NCI-H446 treated with DMSO at 0.1 percent for 48 hours (cell line): Measurements from ENCODE around the gene UBL4A.
A peak's percentile ranks its signal among the peaks of the same experiment; 100 is the strongest.
"Not testable (repeated sequence)": the region's sequence is repeated elsewhere in the genome, so short reads cannot be mapped to it uniquely, and the experiment has no call there.

Experiments
- DNase-seq: peaks from one replicate; lab custom pipeline; 2025; lab: John Stamatoyannopoulos, UW

Gene UBL4A

GRCh38 chrX:154508384-154508745 is 21.9 kb upstream of the UBL4A start:
- DNase-seq: no peak

- no peak for DNase-seq
These were observed 21.4 kb upstream of the UBL4A start for GRCh38 chrX:154507673-154508383.

- DNase-seq: no peak
These were observed 20.3 kb upstream of the UBL4A start for GRCh38 chrX:154506483-154507332.

- no peak for DNase-seq
These were observed 19.3 kb upstream of the UBL4A start for GRCh38 chrX:154505734-154506133.

- DNase-seq: no peak
These were observed 16.6 kb upstream of the UBL4A start for GRCh38 chrX:154502989-154503388.

GRCh38 chrX:154502098-154502497 is 15.7 kb upstream of the UBL4A start:
- no peak for DNase-seq

GRCh38 chrX:154501423-154501822 is 15.0 kb upstream of the UBL4A start:
- not testable (repeated sequence) for DNase-seq

GRCh38 chrX:154496591-154497137 is 10.2 kb upstream of the UBL4A start:
- DNase-seq: not testable (repeated sequence)

- no peak for DNase-seq
These were observed 9.1 kb upstream of the UBL4A start for GRCh38 chrX:154495472-154495922.

- DNase-seq: no peak
These were observed 8.3 kb upstream of the UBL4A start for GRCh38 chrX:154494715-154495114.

GRCh38 chrX:154490414-154491083 is 4.1 kb upstream of the UBL4A start, which contains the start of gene SLC10A3:
SLC10A3 (minus strand) TSS chrX:154490629; CDS start chrX:154488940, 1,689 bp downstream.
- peak; percentile 85 for DNase-seq

GRCh38 chrX:154490021-154490413 is 3.6 kb upstream of the UBL4A start:
- peak; percentile 2 for DNase-seq

- no peak for DNase-seq
These were observed 2.8 kb upstream of the UBL4A start for GRCh38 chrX:154489182-154489581.

- DNase-seq: no peak
These were observed 2.1 kb upstream of the UBL4A start for GRCh38 chrX:154488336-154489075.

- DNase-seq: no peak
These were observed 1.3 kb upstream of the UBL4A start for GRCh38 chrX:154487518-154488290.

- DNase-seq: no peak
These were observed 391 bp downstream of the UBL4A start for GRCh38 chrX:154486052-154486395.

GRCh38 chrX:154485150-154486051 is 1.0 kb downstream of the UBL4A start:
- no peak for DNase-seq

GRCh38 chrX:154484255-154485149 is 1.9 kb downstream of the UBL4A start:
- DNase-seq: no peak

- no peak for DNase-seq
These were observed 3.1 kb downstream of the UBL4A start for GRCh38 chrX:154483325-154483724.
